HG02885 (cell line): ENCODE data around the gene SLC7A8.
A peak's percentile ranks its signal among the peaks of the same experiment; 100 is the strongest.

Source experiments
- ATAC-seq: cut with Tn5 transposase; IDR thresholded peaks from one replicate; pipeline ENCODE4 v1.9.1; 2021; ENCODE audit warnings: mild to moderate bottlenecking; ENCODE audit not compliant: unreplicated experiment, poor library complexity

Gene SLC7A8

DNA sequence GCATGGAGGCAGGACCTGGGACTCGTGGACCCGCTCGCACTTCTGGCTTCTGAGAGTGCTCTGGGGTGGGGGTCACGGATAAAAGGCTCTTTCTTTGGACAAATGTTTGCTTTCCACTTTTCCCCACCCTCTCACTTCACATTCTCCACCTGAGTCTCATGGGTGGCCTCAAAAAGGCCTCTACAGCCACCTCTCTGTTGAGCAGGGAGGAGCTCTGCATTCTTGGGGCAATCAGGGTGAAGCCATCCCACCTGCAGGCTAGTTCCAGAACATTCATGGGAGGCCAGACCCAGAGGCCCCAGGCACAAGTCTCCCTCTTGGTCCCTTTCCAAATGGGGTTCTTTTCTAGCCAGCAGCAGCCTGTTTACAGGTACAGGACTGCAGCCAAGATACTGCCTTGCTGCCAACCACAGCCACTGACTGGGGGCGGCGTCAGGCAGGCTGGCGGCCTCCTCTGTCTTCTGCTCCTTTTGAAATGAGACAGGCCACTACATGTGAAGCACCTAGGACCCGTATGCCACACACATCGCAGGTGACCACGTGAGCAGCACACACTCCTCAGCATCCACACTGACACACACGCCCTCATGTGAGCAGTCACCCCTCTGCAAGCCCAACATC lies 46.2 kb downstream of the SLC7A8 start:
- no peak for ATAC-seq

DNA sequence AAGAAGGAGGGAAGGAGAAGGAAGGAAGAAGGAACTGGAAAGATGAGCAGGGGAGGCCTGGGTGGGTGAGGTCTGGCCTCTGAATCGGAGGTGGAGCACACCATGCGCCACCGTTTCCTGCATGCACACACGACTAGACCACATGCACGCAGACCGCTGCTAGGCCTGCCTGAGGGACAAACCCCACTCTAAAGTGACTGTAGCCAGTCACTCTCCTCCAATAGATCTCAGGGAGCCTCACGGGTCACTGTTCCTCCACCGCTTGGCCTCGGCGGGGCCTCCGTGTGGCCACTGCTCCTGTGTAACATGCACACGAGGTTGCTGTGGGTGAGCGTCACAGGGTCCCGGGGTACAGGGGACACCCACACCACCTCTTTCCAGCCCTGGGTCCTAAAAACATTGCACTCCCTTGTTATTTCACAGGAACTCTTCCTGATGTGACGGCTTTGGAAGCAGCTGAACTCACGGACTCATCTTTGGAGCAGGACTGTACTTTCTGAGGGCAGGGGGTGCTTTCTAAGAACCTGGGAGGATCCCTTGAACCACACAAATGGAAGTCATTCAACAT lies 46.8 kb downstream of the SLC7A8 start:
- ATAC-seq = no peak

DNA sequence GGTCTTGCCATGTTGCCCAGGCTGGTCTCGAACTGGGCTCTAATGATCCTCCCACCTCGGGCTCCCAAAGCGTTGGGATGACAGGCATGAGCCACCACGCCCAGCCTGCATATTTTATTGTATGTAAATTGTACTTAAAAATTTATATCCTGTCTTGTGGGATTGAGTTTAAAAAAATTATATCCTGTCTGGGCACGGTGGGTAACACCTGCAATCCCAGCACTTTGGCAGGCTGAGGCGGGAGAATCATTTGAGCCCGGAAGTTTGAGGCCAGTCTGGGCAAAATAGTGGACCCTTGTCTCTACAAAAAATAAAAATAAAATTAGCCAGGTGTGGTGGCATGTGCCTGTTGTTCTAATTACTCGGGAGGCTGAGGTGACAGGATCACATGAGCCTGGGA lies 50.5 kb downstream of the SLC7A8 start:
- ATAC-seq = no peak

DNA sequence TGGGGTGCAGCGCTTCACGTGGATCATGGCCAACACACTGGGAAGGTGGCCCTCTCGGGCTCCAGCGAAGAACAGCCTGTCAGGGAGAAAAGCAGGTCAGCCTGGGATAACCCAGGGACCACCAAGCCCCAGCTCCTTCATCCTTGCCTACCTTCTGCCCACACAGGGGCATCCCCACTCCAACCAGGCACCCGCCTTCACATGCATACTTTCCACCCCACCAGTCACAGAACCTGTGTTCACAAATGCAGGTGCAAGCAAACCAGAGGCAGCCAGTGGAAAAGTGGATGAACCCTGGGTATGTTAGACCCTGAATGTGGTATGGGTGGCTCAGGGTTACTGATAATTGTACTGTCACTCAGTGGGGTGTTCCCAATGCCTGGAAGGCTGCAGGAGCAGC lies 52.0 kb downstream of the SLC7A8 start:
- ATAC-seq = no peak

DNA sequence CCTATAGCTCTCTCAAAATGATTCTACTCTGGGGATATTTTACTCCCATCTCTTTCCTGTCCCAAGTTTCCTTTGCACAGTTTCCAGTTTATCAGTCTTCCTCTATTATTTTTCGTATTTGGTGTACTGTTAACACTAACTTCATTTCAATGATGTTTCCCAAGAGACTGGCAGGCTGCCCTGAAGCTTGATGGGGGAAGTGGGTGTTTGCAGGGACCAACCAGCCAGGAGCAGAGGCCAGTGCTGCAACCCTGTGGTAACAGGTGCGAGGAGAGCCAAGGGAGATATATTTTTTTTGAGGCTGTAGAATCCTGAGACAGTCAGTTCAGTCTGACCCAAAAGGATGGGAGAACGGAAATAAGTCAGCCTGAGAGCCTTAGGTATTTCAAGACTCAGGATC lies 52.6 kb downstream of the SLC7A8 start:
- no peak for ATAC-seq

DNA sequence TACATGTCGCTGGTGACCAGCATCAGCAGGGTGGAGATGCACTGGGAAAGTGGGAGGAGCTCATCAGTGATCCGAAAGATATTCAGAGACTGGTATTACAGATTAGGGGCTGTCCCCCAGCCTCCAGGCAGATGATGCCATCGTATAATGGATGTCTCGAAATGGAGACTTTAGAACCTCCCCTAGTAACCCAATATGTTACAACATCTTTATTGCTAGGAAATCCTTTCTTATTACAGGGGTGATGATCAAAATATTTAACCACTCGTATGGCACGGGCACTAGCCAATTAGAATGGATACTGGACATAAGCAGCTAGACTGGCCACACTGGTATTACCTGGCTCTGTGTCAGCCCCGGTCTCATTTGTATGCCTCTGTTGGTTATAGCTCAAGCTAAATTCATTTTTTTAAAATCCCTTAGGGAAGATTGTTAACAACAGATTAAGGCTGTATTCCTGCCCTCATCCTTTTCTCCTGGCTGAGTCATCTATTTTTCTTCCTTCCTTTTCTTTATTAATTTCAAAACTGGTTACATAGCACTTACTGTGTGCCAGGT lies 53.6 kb downstream of the SLC7A8 start:
- no peak for ATAC-seq

DNA sequence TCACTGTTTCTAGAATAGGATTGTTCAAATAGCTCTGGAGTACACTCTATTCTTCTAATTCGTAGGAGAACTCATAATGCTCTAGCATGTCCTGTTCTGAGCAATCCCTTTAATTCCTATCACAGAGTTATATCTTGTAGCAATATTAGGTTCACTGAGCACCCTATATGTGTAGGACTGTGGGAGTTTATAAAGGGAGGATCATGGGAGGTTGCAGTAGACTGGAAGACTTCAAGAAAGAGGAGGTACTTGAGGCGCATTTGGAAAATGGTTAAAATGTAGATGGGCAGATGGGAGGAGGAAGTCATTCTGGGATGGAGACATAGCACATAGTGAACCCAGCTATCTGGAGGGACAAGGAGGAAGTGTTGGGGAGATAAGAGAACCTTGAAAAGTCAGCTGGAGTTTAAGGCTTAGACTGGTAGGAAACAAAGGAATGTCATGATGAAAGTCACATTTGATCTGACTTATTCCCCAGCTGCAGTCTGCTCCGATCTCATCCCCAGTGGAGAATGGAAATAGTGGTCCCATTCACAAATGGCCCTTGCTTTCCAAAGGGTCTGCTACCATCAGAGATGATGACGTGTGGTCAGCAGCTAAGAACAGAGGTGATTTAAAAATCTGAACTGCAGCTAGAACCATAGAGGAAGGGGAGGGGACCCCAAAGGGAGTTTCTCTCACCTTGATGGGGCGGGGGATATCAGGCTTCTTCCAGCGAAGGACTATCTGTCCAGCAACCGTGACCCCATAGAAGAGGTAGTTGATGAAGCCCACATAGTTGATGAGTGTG lies 54.3 kb downstream of the SLC7A8 start:
- no peak for ATAC-seq

DNA sequence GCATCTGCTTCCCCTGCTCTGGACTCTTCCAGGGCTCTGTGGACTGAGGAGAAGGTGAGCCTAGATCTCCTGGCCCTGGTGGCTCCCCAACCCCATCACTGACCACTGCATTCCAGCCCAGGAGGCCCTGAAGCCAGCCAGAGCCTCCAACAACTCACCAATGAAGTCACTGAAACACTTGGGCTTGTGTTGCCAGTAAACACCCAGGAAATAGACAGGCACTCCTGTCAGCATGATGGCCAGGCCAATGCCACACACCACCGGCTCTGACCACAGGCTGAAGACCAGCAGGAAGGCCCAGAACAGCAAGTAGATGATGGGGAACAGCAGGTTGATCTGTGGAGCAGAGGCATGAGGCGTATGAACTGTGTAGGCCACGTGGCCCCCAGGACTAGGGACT lies 55.6 kb downstream of the SLC7A8 start:
- no peak for ATAC-seq

DNA sequence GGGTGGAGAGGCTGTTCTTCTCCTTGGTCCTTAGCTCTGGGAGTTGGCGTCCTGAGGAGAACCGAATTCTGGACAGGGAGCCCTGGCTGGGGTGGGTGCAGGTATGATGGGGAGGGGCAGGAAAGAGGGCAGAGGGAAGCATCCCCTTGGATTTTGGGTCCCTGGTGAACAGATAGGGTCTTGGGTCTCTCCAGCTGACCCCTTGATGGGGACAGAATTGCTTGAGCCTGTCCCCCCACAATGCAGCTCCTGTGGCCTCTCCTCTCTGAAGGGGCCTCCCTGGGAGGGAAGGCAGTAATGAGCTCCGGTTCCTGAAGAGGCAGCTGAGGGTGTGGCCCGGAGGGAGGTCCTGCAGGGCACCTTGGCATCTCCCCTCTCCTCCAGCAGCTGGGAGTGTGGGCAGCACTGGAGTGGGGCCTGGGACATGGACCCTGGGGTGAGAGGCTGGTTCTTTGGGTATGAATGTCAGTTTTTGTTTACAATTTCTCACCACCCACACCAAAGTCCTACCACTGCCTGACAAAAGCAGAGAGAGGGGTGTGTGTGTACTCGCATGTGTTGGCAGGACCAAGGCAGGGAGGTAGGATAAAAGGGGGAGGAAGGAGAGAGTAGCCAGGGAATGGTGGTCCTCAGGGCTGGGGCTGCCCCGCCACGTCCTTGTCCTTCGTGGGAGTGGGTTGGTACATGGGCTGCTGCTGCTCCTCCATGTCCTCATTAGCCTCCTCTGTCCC lies 56.7 kb downstream of the SLC7A8 start:
- no peak for ATAC-seq

DNA sequence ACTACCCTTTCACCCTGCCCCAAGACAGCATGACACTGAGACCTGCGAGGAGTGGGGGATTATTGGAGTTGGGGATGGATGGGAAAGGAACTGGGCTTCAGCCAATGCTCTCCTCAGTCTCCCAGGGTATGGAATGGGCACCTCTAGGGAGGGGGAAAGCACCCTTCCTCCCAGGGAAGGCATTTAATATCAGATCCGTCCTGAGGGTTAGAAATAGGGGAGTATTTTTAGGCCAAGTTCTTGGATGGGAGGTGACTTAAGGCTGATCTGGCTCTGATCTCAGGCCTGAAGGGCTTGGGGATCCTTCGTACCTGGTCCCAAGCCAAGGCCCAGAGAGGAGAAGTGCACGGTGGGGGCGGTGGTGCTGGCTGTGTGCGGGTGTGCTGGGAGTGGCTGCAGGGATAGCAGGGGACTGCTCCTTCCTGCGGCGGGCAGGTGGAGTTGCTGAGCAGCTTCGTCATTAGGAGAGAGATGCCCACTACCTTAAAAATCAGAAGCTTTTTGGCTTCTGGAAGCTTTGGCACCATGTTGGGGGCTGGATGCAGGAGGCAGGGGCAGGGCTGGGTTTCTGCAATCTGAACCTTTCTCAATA lies 57.4 kb downstream of the SLC7A8 start:
- no peak for ATAC-seq

DNA sequence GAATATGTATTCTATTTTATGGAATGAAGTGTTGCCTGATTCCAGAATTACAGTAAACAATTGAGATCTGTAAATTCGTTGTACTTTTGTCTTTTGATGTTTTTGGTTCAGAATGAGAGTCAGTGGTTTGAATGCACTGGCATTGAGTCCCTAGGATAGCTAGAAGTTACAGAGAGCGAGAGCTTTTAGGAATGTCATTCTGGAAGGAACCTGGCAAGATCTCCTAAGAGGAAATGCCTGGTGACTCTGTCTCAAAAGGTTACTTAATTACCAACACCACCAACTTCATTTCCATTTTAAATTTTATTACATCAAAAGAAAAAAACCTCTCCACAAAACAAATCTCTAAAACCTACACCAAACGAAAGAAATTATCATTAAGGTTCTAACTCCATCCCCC lies 58.4 kb downstream of the SLC7A8 start:
- ATAC-seq = no peak

DNA sequence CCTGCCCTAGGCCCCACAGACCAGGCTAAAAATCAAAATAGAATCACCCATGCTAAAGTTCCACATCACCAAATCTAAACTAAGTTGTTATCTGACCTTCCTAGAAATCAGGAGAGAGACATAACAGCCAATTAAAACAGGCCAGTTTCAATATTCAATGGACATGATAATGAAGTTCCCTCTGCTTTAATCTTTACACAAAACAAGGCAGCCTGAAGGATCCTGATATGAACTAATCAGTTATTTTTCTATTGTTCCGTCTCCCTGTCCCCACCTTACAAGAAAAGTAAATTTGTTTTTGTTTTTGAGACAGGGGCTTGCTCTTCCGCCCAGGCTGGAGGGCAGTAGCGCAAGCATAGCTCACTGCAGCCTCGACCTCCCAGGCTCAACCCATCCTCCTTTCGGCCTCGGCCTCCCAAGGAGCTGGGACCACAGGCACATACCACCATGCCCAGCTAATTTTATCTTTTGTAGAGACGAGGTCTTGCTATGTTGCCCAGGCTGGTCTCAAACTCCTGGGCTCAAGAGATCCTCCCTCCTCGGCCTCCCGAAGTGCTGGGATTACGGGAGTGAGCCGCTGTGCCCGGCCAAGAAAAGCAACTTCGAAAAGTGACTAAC lies 59.0 kb downstream of the SLC7A8 start:
- ATAC-seq = no peak

DNA sequence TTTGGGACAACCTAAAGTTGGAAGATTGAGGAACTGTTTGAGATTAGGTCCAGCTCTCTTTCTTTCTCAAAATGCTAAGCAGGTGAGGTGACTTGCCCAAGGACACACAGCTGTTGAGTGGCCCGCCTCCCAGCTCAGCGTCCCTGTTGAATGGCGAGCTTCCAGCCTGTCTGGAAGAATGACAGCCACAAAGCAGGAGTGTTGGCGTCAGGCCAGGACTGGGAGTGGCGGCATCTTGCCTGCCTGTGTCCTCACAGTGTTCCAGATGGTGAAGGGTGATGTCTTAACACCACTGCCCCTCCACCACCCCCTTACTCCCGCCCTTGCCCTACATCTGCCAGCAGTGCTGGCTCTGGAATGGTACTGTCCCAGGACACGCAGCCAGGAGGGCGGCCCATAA lies 60.0 kb downstream of the SLC7A8 start:
- no peak for ATAC-seq

DNA sequence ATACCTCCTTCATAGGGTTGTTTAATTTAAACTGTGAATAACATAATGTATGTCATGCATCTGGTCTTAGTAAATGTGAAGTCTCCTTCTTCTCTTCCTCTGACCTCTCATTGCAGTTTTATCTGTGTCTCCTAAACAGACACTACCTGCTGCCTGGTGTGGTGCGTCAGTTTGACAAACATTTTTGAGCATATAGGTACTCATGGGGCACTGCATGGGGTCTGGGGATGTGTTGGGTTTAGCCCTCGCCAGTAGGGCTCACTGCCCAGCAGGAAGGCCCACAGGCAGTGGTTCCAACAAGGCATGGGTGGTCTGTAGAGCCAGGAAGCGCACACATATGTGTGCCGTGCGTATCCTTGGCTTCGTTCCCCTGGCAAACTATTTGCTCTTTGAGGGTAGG lies 61.4 kb downstream of the SLC7A8 start:
- no peak for ATAC-seq

DNA sequence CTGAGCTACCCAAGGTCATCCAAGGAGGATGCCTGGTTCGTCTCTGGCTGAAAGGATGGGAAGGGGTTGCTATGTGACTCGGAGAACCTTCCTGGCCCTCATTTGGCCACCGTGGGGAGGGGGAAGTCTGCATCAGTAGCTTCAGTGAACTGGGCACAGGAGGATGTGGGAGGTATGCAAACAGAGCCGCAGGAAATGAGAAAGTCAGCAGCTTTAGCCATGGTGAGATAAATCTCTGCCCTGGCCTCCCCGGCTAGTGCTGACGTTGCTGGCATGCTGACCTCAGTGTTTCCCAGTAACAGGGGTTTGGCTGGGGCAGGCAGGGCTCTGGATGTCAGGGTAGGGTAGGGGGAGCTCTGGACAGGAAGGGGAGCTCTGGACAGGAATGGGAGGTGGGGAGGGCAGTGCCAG lies 62.1 kb downstream of the SLC7A8 start:
- ATAC-seq = peak; percentile 42

DNA sequence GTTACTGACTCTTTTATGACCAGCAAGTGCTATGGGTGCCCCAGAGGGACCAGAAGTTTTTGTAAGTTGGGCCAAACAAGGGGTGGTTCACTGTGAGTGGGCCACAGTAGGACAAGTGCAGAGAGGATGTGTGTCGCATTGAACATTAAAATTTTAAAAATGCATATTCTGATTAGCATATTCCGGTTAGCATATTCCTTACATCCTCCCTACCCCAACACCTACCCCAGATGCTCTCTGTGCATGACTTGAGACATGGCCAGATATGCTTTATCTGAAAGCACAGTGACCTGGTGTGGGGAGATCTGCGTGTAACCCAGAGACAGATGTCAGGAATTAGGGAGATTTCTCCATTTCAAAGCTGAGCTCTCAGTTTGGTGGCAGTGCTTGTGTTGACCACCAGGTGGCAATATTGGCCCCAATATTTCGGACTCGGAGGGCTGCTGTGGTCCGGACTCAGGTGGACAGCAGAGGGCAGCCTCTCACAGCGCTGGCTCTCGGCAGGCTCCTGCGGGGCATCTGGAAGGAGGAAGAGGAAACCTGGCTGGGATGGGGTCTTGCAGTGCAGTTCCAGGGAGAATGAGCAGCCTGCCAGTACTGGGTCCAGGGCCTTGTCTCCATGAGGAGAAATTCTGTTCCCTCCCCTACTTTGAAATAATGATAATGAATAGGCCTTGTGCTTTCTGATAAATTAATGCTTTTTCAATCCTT lies 62.8 kb downstream of the SLC7A8 start:
- ATAC-seq = peak; percentile 88

DNA sequence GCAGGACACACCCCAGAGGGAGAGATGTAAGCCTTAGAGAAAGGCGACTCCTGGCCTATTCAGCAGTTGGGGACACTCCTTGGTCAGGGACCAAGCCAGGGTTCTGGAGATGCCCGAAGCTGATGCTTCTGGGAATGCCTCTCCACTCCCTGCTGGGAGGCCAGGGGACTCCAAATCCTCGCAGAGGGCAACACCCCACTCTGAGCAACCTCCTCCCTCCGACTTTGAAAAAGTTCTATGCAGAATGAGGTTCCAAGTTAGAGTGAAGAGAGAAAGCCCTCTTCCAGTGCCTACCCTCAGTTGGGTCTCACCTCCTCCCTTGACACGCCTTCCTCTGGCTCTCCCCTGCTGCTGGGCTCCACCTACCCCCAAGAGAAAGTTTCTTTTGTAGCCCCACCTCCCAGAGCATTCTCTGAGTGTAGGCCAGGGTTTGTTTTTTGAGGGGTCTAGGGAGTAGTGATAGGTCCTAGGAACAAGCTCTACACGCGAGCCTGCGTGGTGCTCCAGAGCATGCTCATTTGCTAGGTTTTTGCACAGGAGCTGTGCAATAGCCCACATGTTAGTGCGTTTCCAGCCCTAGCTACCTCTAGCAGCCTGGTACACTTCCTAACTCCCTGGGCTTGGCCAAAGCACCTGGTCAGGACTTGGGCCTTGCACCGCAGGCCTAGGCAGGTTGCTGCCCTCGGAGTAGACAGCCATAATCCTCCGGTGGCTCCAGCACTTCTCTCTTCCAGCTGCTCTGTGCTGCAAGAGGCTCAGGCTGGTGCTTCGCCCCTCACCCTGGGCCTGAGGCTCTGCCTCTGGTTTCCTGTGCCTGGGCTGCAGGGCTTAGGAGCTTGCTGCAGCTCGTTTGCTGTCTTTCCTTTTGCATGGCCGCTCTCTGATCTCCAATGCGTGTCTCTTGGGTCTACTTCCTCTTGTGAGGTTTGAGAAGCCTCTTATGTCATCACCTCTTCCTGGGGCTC lies 63.8 kb downstream of the SLC7A8 start:
- ATAC-seq = no peak
